ENCODE measurements around the gene TMEM119. TPM values are rescaled to one million over a fixed set of nuclear protein-coding genes. Genes with fewer than 3 reads are reported as not detected.

Gene TMEM119
- total RNA-seq, result 0.48 and 1.7 TPM in 2 replicates
- polyA plus RNA-seq, result 0.21 and 1.5 TPM in 2 replicates

- no peak within 1 kb of the TSS for H3K4me3 ChIP-seq
- H3K4me1 ChIP-seq (ENCODE audit: low read depth), result no peaks in the 10 kb centered on the region
- H3K9me3 ChIP-seq (ENCODE audit: low read depth), result no peaks in the 10 kb centered on the region
- no peaks in the 10 kb centered on the region for H3K36me3 ChIP-seq
- no peak within 1 kb of the TSS for H3K27ac ChIP-seq
- TF ChIP-seq CTCF (IDR thresholded peaks at IDR 0.05; ENCODE audit: low read depth, low read length), result no peak
- DNase-seq (ENCODE audit: low read depth in 1 of 2, low spot score in 1 of 2), result peak in 1 of 2 donors; percentile 71
- H3K27me3 ChIP-seq, result no peaks in the 10 kb centered on the region
Measured at GRCh38 chr12:108597559-108598471, at the start of gene TMEM119. TSS of gene TMEM119 (minus strand) at chr12:108598084. CDS start at chr12:108592383, 5,701 bp downstream.

- Histone ChIP-seq H3K36me3 (peaks cover 53% of the 10 kb centered on the region), H3K4me1 (ENCODE audit: low read depth) (peaks cover 7% of the 10 kb centered on the region), H3K27ac (no peak overlapping the region), H3K27me3 (no peaks in the 10 kb centered on the region), H3K4me3 (no peak overlapping the region), H3K9me3 (ENCODE audit: low read depth) (no peaks in the 10 kb centered on the region)
- DNase-seq (ENCODE audit: low read depth in 1 of 2, low spot score in 1 of 2), result no peak
- TF ChIP-seq CTCF (IDR thresholded peaks at IDR 0.05; ENCODE audit: low read depth, low read length), result no peak
Measured at GRCh38 chr12:108646600-108647579, 49.0 kb upstream of the TMEM119 start.

GRCh38 chr12:108645686-108646599 lies 48.1 kb upstream of the TMEM119 start:
- Histone ChIP-seq H3K27me3 (no peaks in the 10 kb centered on the region), H3K27ac (peak overlapping the region; percentile 16), H3K4me3 (no peak overlapping the region), H3K36me3 (peaks cover 45% of the 10 kb centered on the region), H3K4me1 (ENCODE audit: low read depth) (peaks cover 7% of the 10 kb centered on the region), H3K9me3 (ENCODE audit: low read depth) (no peaks in the 10 kb centered on the region)
- no peak for DNase-seq (ENCODE audit: low read depth in 1 of 2, low spot score in 1 of 2)
- TF ChIP-seq CTCF (IDR thresholded peaks at IDR 0.05; ENCODE audit: low read depth, low read length), result no peak

GRCh38 chr12:108644811-108645120 lies 46.9 kb upstream of the TMEM119 start:
- Histone ChIP-seq H3K36me3 (peaks cover 38% of the 10 kb centered on the region), H3K4me3 (no peak overlapping the region), H3K27ac (no peak overlapping the region), H3K27me3 (no peaks in the 10 kb centered on the region), H3K4me1 (ENCODE audit: low read depth) (peaks cover 7% of the 10 kb centered on the region), H3K9me3 (ENCODE audit: low read depth) (no peaks in the 10 kb centered on the region)
- DNase-seq (ENCODE audit: low read depth in 1 of 2, low spot score in 1 of 2), result no peak
- TF ChIP-seq CTCF (IDR thresholded peaks at IDR 0.05; ENCODE audit: low read depth, low read length), result no peak
